Measurements from ENCODE around the gene SLC2A6.

- TF ChIP-seq RBBP5 (IDR thresholded peaks at IDR 0.05; ENCODE audit: borderline replicate concordance, low read depth, low read length): no peak
- TF ChIP-seq EGR1 (IDR thresholded peaks at IDR 0.05; ENCODE audit: borderline replicate concordance, low read depth, low read length): no peak
- TF ChIP-seq CTCF (IDR thresholded peaks at IDR 0.05; ENCODE audit: control extremely low read depth in 1 of 3, insufficient read depth in 1 of 3, low read depth in 1 of 3, low read length in 3 of 3): peak in 2 of 3 experiments; percentile 22 to 37; a peak in 2 of 4 replicates
- TF ChIP-seq MAX (IDR thresholded peaks at IDR 0.05): no peak
- TF ChIP-seq POLR2A (IDR thresholded peaks at IDR 0.05; ENCODE audit: control extremely low read depth in 1 of 2, low read depth in 2 of 2, low read length in 2 of 2): no peak
- no peak for TF ChIP-seq EZH2 (IDR thresholded peaks at IDR 0.05; ENCODE audit: low read depth, low read length, severe bottlenecking)
- no peak for TF ChIP-seq TAF1 (IDR thresholded peaks at IDR 0.05; ENCODE audit: low read depth, low read length)
- no peak for TF ChIP-seq USF2 (IDR thresholded peaks at IDR 0.05; ENCODE audit: low read length)
- no peak for TF ChIP-seq SP1 (IDR thresholded peaks at IDR 0.05; ENCODE audit: low read depth, low read length)
- no peak for TF ChIP-seq SIX5 (IDR thresholded peaks at IDR 0.05; ENCODE audit: low read depth, low read length)
- TF ChIP-seq JUND (IDR thresholded peaks at IDR 0.05; ENCODE audit: low read length): no peak
- TF ChIP-seq HDAC2 (IDR thresholded peaks at IDR 0.05; ENCODE audit: borderline replicate concordance in 1 of 2, low read depth in 2 of 2, low read length in 2 of 2): no peak
- TF ChIP-seq KDM4A (IDR thresholded peaks at IDR 0.05; ENCODE audit: low read depth, low read length, severe bottlenecking): no peak
These were observed 8.4 kb downstream of the SLC2A6 start for GRCh38 chr9:133470427-133470924.
